ENCODE measurements around the gene PROK2.

DNA sequence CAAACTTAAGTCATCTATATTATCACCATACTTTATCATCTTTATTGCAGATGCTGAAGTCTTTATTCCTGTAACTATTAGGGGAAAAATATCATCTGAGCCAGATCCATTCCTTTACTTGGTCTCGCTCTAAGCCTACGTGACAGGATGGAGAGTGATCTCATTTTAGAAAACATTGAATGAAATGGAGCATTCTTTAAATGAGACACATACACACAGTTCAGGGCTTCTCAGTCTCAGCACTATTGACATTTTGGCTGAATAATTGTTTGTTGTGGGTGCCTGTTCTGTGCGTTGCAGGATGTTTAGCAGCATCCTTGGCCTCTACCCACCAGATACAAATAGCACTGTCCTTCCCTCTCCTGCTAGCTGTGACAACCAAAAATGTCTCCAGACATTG is 36.2 kb upstream of the PROK2 start:
- TF ChIP-seq POLR2AphosphoS5 (IDR thresholded peaks at IDR 0.05) = no peak
- no peak for TF ChIP-seq CTCF (IDR thresholded peaks at IDR 0.05 in 8 of 11, conservative IDR thresholded peaks at IDR 0.05 in 3 of 11)

Measured in spleen (tissue), 7 donors.